IMR-90 (cell line): ENCODE measurements around the gene KDM5D. TPM values are rescaled to one million over a fixed set of nuclear protein-coding genes. Genes with fewer than 3 reads are reported as not detected.

ENCODE experiments used
- ATAC-seq: fragments of 200-7000 bp; cut with Tn5 transposase; 2 replicates; pipeline ENCODE4 v1.9.1; 2020; ENCODE audit warnings: low read depth, mild to moderate bottlenecking, moderate library complexity
- BruUV-seq: library from RNA; stranded (reverse); fragments of 400-500 nt; replicated peaks from 2 replicates; lab custom pipeline; 2021; lab: Mats Ljungman, UMichigan
- CTCF ChIA-PET: fragments of 300-600 bp; formaldehyde crosslinking; extraction: SDS; loops from one replicate; lab custom pipeline; 2021; ENCODE audit warnings: antibody characterized with exemption; lab: Yijun Ruan, JAX
- POLR2A ChIA-PET: fragments of 300-600 bp; sonication (Branson Sonifier 250); formaldehyde crosslinking; loops from one replicate; lab custom pipeline; 2022; ENCODE audit warnings: antibody characterized with exemption; ENCODE audit not compliant: unreplicated experiment; lab: Charles Lee
- DNase-seq: peaks from one replicate; pipeline ENCODE4 v3.0.0; 2013
- H2AFZ ChIP-seq: replicated peaks from 2 replicates; pipeline ENCODE3; 2013; ENCODE audit warnings: low read length, mild to moderate bottlenecking; ENCODE audit not compliant: poor library complexity
- H2AK5ac ChIP-seq: 2 replicates; pipeline ENCODE4 v1.6.1; 2013; ENCODE audit warnings: low read depth, low read length, inconsistent platforms
- H2AK9ac ChIP-seq: replicated peaks from 2 replicates; pipeline ENCODE3; 2013; ENCODE audit warnings: mild to moderate bottlenecking, low read depth, low read length, moderate library complexity; ENCODE audit not compliant: poor library complexity
- H2BK120ac ChIP-seq: 2 replicates; pipeline ENCODE4 v1.6.1; 2013; ENCODE audit warnings: low read depth, low read length, inconsistent platforms
- H2BK15ac ChIP-seq: 3 replicates; pipeline ENCODE4 v1.6.1; 2013; ENCODE audit warnings: low read depth, low read length, inconsistent platforms
- H2BK20ac ChIP-seq: 2 replicates; pipeline ENCODE4 v1.6.1; 2013; ENCODE audit warnings: low read depth, mild to moderate bottlenecking, inconsistent platforms, low read length, moderate library complexity
- H2BK5ac ChIP-seq: 2 replicates; pipeline ENCODE4 v1.6.1; 2013; ENCODE audit warnings: mild to moderate bottlenecking, low read depth, low read length, inconsistent platforms; ENCODE audit not compliant: poor library complexity, severe bottlenecking
- H3K14ac ChIP-seq: replicated peaks from 2 replicates; pipeline ENCODE4 v1.6.1; 2013; ENCODE audit warnings: low read depth, low read length, inconsistent platforms
- H3K18ac ChIP-seq: 2 replicates; pipeline ENCODE4 v1.6.1; 2013; ENCODE audit warnings: low read depth, low read length, control low read depth
- H3K23ac ChIP-seq: 2 replicates; pipeline ENCODE4 v1.6.1; 2013; ENCODE audit warnings: low read depth, low read length, inconsistent platforms
- H3K27ac ChIP-seq: 2 replicates; pipeline ENCODE4 v1.5.1; 2013; ENCODE audit warnings: mild to moderate bottlenecking, control low read depth, low read length; ENCODE audit not compliant: insufficient read depth
- H3K27me3 ChIP-seq: 2 replicates; pipeline ENCODE4 v1.6.1; 2013; ENCODE audit warnings: low read length; ENCODE audit not compliant: control insufficient read depth, insufficient read depth
- H3K36me3 ChIP-seq: 2 replicates; pipeline ENCODE4 v1.6.1; 2013; ENCODE audit warnings: low read length, mixed read lengths; ENCODE audit not compliant: control insufficient read depth, insufficient read depth
- H3K4ac ChIP-seq: 2 replicates; pipeline ENCODE4 v1.6.1; 2013; ENCODE audit warnings: low read depth, low read length, inconsistent platforms
- H3K4me1 ChIP-seq: 2 replicates; pipeline ENCODE4 v1.6.1; 2013; ENCODE audit warnings: low read length, mixed read lengths; ENCODE audit not compliant: control insufficient read depth, insufficient read depth
- H3K4me2 ChIP-seq: 2 replicates; pipeline ENCODE4 v1.6.1; 2013; ENCODE audit warnings: low read depth, mild to moderate bottlenecking, control low read depth, low read length, moderate library complexity
- H3K4me3 ChIP-seq: 2 replicates; pipeline ENCODE4 v1.5.1; 2013; ENCODE audit warnings: low read depth, mild to moderate bottlenecking, control low read depth, low read length, moderate library complexity; ENCODE audit not compliant: insufficient read depth
- H3K56ac ChIP-seq: 2 replicates; pipeline ENCODE4 v1.6.1; 2013; ENCODE audit warnings: low read length, inconsistent platforms; ENCODE audit not compliant: insufficient read depth; ENCODE audit errors: extremely low read depth
- H3K79me1 ChIP-seq, 2 experiments: 2 replicates each; pipeline ENCODE4 v1.6.1; 2013; ENCODE audit warnings: low read length in 2 of 2, inconsistent platforms in 1 of 2, low read depth in 1 of 2
- H3K9ac ChIP-seq: 2 replicates; pipeline ENCODE4 v1.6.1; 2013; ENCODE audit warnings: low read depth, low read length, control low read depth
- H3K9me1 ChIP-seq: 2 replicates; pipeline ENCODE4 v1.6.1; 2013; ENCODE audit warnings: low read length, inconsistent platforms; ENCODE audit not compliant: insufficient read depth
- H3K9me3 ChIP-seq: 2 replicates; pipeline ENCODE4 v1.6.1; 2013; ENCODE audit warnings: low read length; ENCODE audit not compliant: control insufficient read depth, insufficient read depth
- H4K20me1 ChIP-seq: 2 replicates; pipeline ENCODE4 v1.6.1; 2013; ENCODE audit warnings: low read length, inconsistent platforms; ENCODE audit not compliant: insufficient read depth
- H4K5ac ChIP-seq: 2 replicates; pipeline ENCODE4 v1.6.1; 2013; ENCODE audit warnings: mild to moderate bottlenecking, low read depth, low read length, control low read depth
- H4K8ac ChIP-seq, 2 experiments: 2 replicates each; pipeline ENCODE4 v1.6.1; 2013; ENCODE audit warnings: low read depth in 2 of 2, low read length in 2 of 2, control low read depth in 1 of 2, inconsistent platforms in 1 of 2
- H4K91ac ChIP-seq: 2 replicates; pipeline ENCODE4 v1.6.1; 2013; ENCODE audit warnings: low read depth, low read length, inconsistent platforms; ENCODE audit not compliant: insufficient read depth
- BHLHE40 ChIP-seq: fragments of 150-350 bp; IDR thresholded peaks from 2 replicates; pipeline ENCODE4 v1.6.1; 2016; ENCODE audit warnings: mild to moderate bottlenecking, low read depth, low read length
- CEBPB ChIP-seq: IDR thresholded peaks from 2 replicates; pipeline ENCODE4 v1.6.1; 2012; ENCODE audit warnings: low read depth, low read length, improper control_type of control experiment
- CHD1 ChIP-seq: IDR thresholded peaks from 2 replicates; pipeline ENCODE4 v1.6.1; 2012; ENCODE audit warnings: low read depth, low read length, improper control_type of control experiment
- CTCF ChIP-seq: conservative IDR thresholded peaks from 2 replicates; pipeline ENCODE4 v1.5.1; 2012; ENCODE audit warnings: mild to moderate bottlenecking, low read depth, low read length, improper control_type of control experiment
- ELK1 ChIP-seq: fragments of 150-350 bp; IDR thresholded peaks from 2 replicates; pipeline ENCODE4 v1.6.1; 2016; ENCODE audit warnings: low read depth, mild to moderate bottlenecking, low read length, moderate library complexity, borderline replicate concordance
- FOS ChIP-seq: fragments of 150-350 bp; IDR thresholded peaks from 2 replicates; pipeline ENCODE4 v1.6.1; 2016; ENCODE audit warnings: low read depth, low read length
- MAFK ChIP-seq: IDR thresholded peaks from 2 replicates; pipeline ENCODE4 v1.6.1; 2012; ENCODE audit warnings: low read depth, low read length, improper control_type of control experiment
- MAZ ChIP-seq: IDR thresholded peaks from 2 replicates; pipeline ENCODE4 v1.6.1; 2012; ENCODE audit warnings: low read depth, mild to moderate bottlenecking, low read length, improper control_type of control experiment, moderate library complexity, borderline replicate concordance
- MXI1 ChIP-seq: IDR thresholded peaks from 2 replicates; pipeline ENCODE4 v1.6.1; 2012; ENCODE audit warnings: low read depth, mild to moderate bottlenecking, low read length, moderate library complexity, borderline replicate concordance
- NFE2L2 ChIP-seq: fragments of 150-350 bp; IDR thresholded peaks from 2 replicates; pipeline ENCODE4 v1.6.1; 2016; ENCODE audit warnings: low read depth, mild to moderate bottlenecking, low read length
- POLR2A ChIP-seq: IDR thresholded peaks from 2 replicates; pipeline ENCODE4 v1.6.1; 2012; ENCODE audit warnings: mild to moderate bottlenecking, low read depth, low read length
- RAD21 ChIP-seq: IDR thresholded peaks from 2 replicates; pipeline ENCODE4 v1.6.1; 2012; ENCODE audit warnings: low read length, improper control_type of control experiment
- RCOR1 ChIP-seq: IDR thresholded peaks from 2 replicates; pipeline ENCODE4 v1.6.1; 2012; ENCODE audit warnings: mild to moderate bottlenecking, low read length, improper control_type of control experiment; ENCODE audit not compliant: insufficient replicate concordance
- RFX5 ChIP-seq: IDR thresholded peaks from 2 replicates; pipeline ENCODE4 v1.8.0; 2012; ENCODE audit warnings: low read depth, mild to moderate bottlenecking, low read length, moderate library complexity
- SMC3 ChIP-seq: fragments of 150-350 bp; IDR thresholded peaks from 2 replicates; pipeline ENCODE4 v1.6.1; 2016; ENCODE audit warnings: low read depth, mild to moderate bottlenecking, antibody characterized with exemption, low read length, moderate library complexity
- USF2 ChIP-seq: fragments of 150-350 bp; IDR thresholded peaks from 2 replicates; pipeline ENCODE4 v1.6.1; 2017; ENCODE audit warnings: mild to moderate bottlenecking, antibody characterized with exemption, low read length, low read depth
- dilution Hi-C: fragments of 300-500 bp; cut with HindIII; formaldehyde crosslinking; loops from one replicate; pipeline ENCODE4 v1.14.3; 2018; ENCODE audit warnings: low sequenced_read_pairs; ENCODE audit not compliant: unreplicated experiment
- in situ Hi-C: fragments of 300-500 bp; cut with MboI; formaldehyde crosslinking; loops from 3 replicates; pipeline ENCODE4 v1.14.3; 2019; ENCODE audit warnings: low sequenced_read_pairs, inconsistent platforms, mixed read lengths
- intact Hi-C: fragments of 100-400 bp; cut with micrococcal nuclease; formaldehyde crosslinking; loops from 2 replicates; pipeline ENCODE4 v1.10.0; 2022
- polyA plus RNA-seq, 3 experiments: library from polyadenylated mRNA; depleted of rRNA; stranded (reverse); fragments of >200 nt; gene quantifications; 2 replicates each; pipeline ENCODE4 v1.2.3, GENCODE V29; 2012; ENCODE audit warnings: low replicate concordance in 1 of 3
- total RNA-seq: library from RNA; depleted of rRNA; stranded (reverse); fragments of >200 nt; gene quantifications from 2 replicates; pipeline ENCODE4 v1.2.3, GENCODE V29; 2012

Gene KDM5D
- total and polyA plus RNA-seq, 2 of the 4 experiments (the other 2 are of a cell fraction) = not detected

- Histone ChIP-seq H3K4me3 (no peak overlapping the region), H2BK15ac (no peak overlapping the region), H3K18ac (no peak overlapping the region), H2BK5ac (no peak overlapping the region), H2BK20ac (no peak overlapping the region), H2AK5ac (no peak overlapping the region), H3K79me1 (no peaks in the 10 kb centered on the region), H2AFZ (no peak overlapping the region), H2AK9ac (no peak overlapping the region), H3K4me2 (no peak overlapping the region), H3K36me3 (no peaks in the 10 kb centered on the region), H3K9me3 (no peaks in the 10 kb centered on the region), H3K4ac (no peak overlapping the region), H2BK120ac (no peak overlapping the region), H3K27ac (no peak overlapping the region), H4K91ac (no peak overlapping the region), H4K20me1 (no peaks in the 10 kb centered on the region), H4K5ac (no peak overlapping the region), H3K4me1 (no peaks in the 10 kb centered on the region), H3K14ac (no peak overlapping the region), H3K23ac (no peak overlapping the region), H3K56ac (no peak overlapping the region), H3K9me1 (no peaks in the 10 kb centered on the region), H4K8ac (no peak overlapping the region), H3K27me3 (no peaks in the 10 kb centered on the region), H3K9ac (no peak overlapping the region)
- in situ Hi-C loops = no loop called here
- ATAC-seq (no peak), DNase-seq (no peak)
- TF ChIP-seq MAFK = no peak
- no peak for TF ChIP-seq NFE2L2
- TF ChIP-seq SMC3 = no peak
- TF ChIP-seq POLR2A = no peak
- no peak for TF ChIP-seq MXI1
- TF ChIP-seq CTCF = no peak
- TF ChIP-seq BHLHE40 = no peak
- no peak for TF ChIP-seq FOS
- TF ChIP-seq MAZ = no peak
- no peak for TF ChIP-seq CHD1
- no peak for TF ChIP-seq USF2
- TF ChIP-seq CEBPB = no peak
- TF ChIP-seq RAD21 = no peak
- TF ChIP-seq RFX5 = no peak
- TF ChIP-seq RCOR1 = no peak
- no peak for TF ChIP-seq ELK1
- dilution Hi-C loops = no loop called here
- BruUV-seq = no TSS peak
- ChIA-PET CTCF (no interaction called here), POLR2A (no interaction called here)
- intact Hi-C loops = no loop called here
Observed at GRCh38 chrY:19717950-19718349, 26.6 kb downstream of the KDM5D start.
